Heart left ventricle (tissue), 16 donors: ENCODE results near the gene MACROD1. TPM values are rescaled to one million over a fixed set of nuclear protein-coding genes. Genes with fewer than 3 reads are reported as not detected.

Experiments
- ATAC-seq, 4 donors: fragments of 200-7000 bp; cut with Tn5 transposase; one replicate each; pipeline ENCODE4 v1.9.1; 2020 to 2022; ENCODE audit warnings: moderate library complexity in 4 of 4, mild to moderate bottlenecking in 3 of 4, moderate number of reproducible peaks in 1 of 4
- DNase-seq, 5 donors: peaks; one replicate each; pipeline ENCODE4 v3.0.0-alpha.2; 2020
- H3K27ac ChIP-seq, 12 donors: fragments of 200-600 bp; sonication (generic) in 4 of 12; one replicate each; pipeline versions ENCODE4 v1.5.0 to v1.8.0; 2016 to 2022; ENCODE audit warnings: mild to moderate bottlenecking in 2 of 12
- H3K27me3 ChIP-seq, 9 donors: fragments of 200-600 bp; sonication (generic) in 2 of 9; one replicate each; pipeline versions ENCODE4 v1.5.1 to v1.8.0; 2016 to 2022; ENCODE audit warnings: mild to moderate bottlenecking in 3 of 9
- H3K36me3 ChIP-seq, 9 donors: fragments of 200-600 bp; sonication (generic) in 2 of 9; one replicate each; pipeline versions ENCODE4 v1.5.0 to v1.8.0; 2018 to 2022; ENCODE audit warnings: mild to moderate bottlenecking in 2 of 9
- H3K4me1 ChIP-seq, 12 donors: fragments of 200-600 bp; sonication (generic) in 4 of 12; one replicate each; pipeline versions ENCODE4 v1.5.0 to v1.8.0; 2016 to 2022; ENCODE audit warnings: mild to moderate bottlenecking in 3 of 12
- H3K4me3 ChIP-seq, 12 donors: fragments of 200-600 bp; sonication (generic) in 4 of 12; one replicate each; pipeline versions ENCODE4 v1.5.0 to v1.8.0; 2017 to 2022; ENCODE audit warnings: mild to moderate bottlenecking in 9 of 12, moderate library complexity in 4 of 12
- H3K9me3 ChIP-seq, 12 donors: fragments of 200-600 bp; sonication (generic) in 4 of 12; one replicate each; pipeline versions ENCODE4 v1.5.0 to v1.8.0; 2016 to 2022; ENCODE audit warnings: mild to moderate bottlenecking in 1 of 12
- POLR2A ChIP-seq, 2 donors: fragments of 450-650 bp; IDR thresholded peaks; one replicate each; pipeline ENCODE4 v1.6.1; 2017; ENCODE audit warnings: antibody characterized with exemption in 2 of 2, mild to moderate bottlenecking in 2 of 2, moderate library complexity in 2 of 2
- WGBS, 4 donors: extraction: QIAGEN DNeasy Blood & Tissue Kit in 2 of 4; methylation state at CpG; one replicate each; pipeline versions ENCODE4 v1.1.5 to v1.1.7; 2013 to 2018; 5-methylcytosine and 5-hydroxymethylcytosine counted together
- intact Hi-C, 10 donors: fragments of 100-400 bp; cut with DNase I; formaldehyde crosslinking; loops; one replicate each; pipeline versions ENCODE4 v1.11.1 to v1.14.2; 2022
- polyA plus RNA-seq, 2 donors: library from polyadenylated mRNA; stranded (reverse); fragments of 200-250 nt; gene quantifications; one replicate each; pipeline ENCODE4 v1.2.3, GENCODE V29; 2013
- total RNA-seq, 9 donors: library from RNA; depleted of rRNA in 2 of 9; stranded (reverse); fragments of >200 nt in 2 of 9; fragmentation: NEBNext Ultra II Directional in 3 of 9; extraction: Animal tissue kit (Norgen Biotek cat#: 25700) in 3 of 9; gene quantifications; one replicate each; pipeline versions ENCODE4 v1.1.0 to v1.2.4, GENCODE V29; 2016 to 2023
- TF ChIP-seq, protein P1 (sequence below), 12 donors: fragments of 200-600 bp; sonication (generic) in 4 of 12; IDR thresholded peaks; one replicate each; pipeline versions ENCODE4 v1.5.0 to v1.8.0; 2018 to 2022; ENCODE audit warnings: antibody characterized with exemption in 12 of 12, mild to moderate bottlenecking in 5 of 12
- donor health status: ischemic (EF 13 %, LVEDD 7.1; RV severe dilation, severe dysfunction).
- donor health status: healthy with polysubstance abuse.
- donor health status: DM: no; HTN: yes; CAD: no.
- donor health status: DM: no; HTN: no; CAD: no.
- donor health status: ischemic (EF 25% LVEDD 6.9; RV normal size, moderate dysfunction).
- donor health status: ischemic (EF 25% LVEDD 5.7; RV mildly dilated, moderate dysfunction).
- donor health status: healthy.
- donor health status: DM: yes; HTN: yes; CAD: no.
- donor health status: ischemic (EF 35%, LVEDD 5.7; RV mildly dilated, moderate dysfunction).
- donor health status: nonischemic (EF 11% LVEDD 7.7; RV severe dilation, severe dysfunction).
- donor health status: DM: yes; HTN: yes; CAD: no.
- donor health status: PGD.
- donor health status: ischemic (EF 29% LVEDD 5.4; RV normal size, mild dysfunction).
- donor health status: nonischemic (EF 23%, LVEDD 6.1; RV moderate dilation, normal function).

MACROD1 gene
- total and polyA plus RNA-seq, 11 donors = 48.9 to 287 (median 116) TPM

DNA sequence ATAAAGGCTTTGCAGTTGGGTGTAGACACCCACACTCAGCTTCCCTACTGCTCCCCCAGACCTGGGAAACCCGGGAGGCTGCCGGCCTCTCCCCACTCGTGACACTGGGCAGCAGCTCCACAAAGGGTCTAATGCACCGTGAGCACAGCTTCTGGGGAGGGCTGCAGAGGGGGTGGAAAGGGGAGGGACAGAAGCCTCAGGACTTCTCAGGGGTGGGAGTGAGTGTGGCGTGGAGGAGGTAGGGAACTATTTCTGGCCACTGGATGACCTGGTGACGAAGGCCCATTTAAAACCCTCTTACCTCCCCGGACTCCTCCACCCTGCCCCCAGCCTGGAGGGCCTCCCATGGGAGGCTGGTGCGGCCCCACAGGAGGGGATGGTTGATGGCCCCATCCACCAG lies 56.6 kb downstream of the MACROD1 start:
- no peaks in the 10 kb centered on the region for H3K27me3 ChIP-seq
- no peaks in the 10 kb centered on the region for H3K36me3 ChIP-seq
- intact Hi-C loops = no loop called here
- no peak overlapping the region for H3K4me3 ChIP-seq
- H3K27ac ChIP-seq = no peak overlapping the region
- ATAC-seq (peak in 1 of 4 donors; percentile 18), DNase-seq (no peak)
- TF ChIP-seq, protein P1, sequence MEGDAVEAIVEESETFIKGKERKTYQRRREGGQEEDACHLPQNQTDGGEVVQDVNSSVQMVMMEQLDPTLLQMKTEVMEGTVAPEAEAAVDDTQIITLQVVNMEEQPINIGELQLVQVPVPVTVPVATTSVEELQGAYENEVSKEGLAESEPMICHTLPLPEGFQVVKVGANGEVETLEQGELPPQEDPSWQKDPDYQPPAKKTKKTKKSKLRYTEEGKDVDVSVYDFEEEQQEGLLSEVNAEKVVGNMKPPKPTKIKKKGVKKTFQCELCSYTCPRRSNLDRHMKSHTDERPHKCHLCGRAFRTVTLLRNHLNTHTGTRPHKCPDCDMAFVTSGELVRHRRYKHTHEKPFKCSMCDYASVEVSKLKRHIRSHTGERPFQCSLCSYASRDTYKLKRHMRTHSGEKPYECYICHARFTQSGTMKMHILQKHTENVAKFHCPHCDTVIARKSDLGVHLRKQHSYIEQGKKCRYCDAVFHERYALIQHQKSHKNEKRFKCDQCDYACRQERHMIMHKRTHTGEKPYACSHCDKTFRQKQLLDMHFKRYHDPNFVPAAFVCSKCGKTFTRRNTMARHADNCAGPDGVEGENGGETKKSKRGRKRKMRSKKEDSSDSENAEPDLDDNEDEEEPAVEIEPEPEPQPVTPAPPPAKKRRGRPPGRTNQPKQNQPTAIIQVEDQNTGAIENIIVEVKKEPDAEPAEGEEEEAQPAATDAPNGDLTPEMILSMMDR (IDR thresholded peaks at IDR 0.05) = no peak
- no peak for TF ChIP-seq POLR2A (IDR thresholded peaks at IDR 0.05)
- H3K9me3 ChIP-seq = no peaks in the 10 kb centered on the region
- H3K4me1 ChIP-seq = peaks cover 0 to 20% (median 0%) of the 10 kb centered on the region in 12 donors
- WGBS, 4 donors = 71 to 86% (median 80%) methylated on average over 6 to 8 of the region's 8 CpGs

GRCh38 chr11:64107303-64107702 lies 58.6 kb downstream of the MACROD1 start:
- DNase-seq = no peak
- no peak overlapping the region for H3K27ac ChIP-seq
- H3K9me3 ChIP-seq = no peaks in the 10 kb centered on the region
- intact Hi-C loops = no loop called here
- H3K36me3 ChIP-seq = no peaks in the 10 kb centered on the region
- TF ChIP-seq, protein P1 (IDR thresholded peaks at IDR 0.05) = no peak
- H3K4me1 ChIP-seq = peaks cover 0 to 20% (median 0%) of the 10 kb centered on the region in 12 donors
- H3K27me3 ChIP-seq = no peaks in the 10 kb centered on the region
- no peak overlapping the region for H3K4me3 ChIP-seq
- 81 to 97% (median 93%) methylated on average over 9 of the region's 9 CpGs for WGBS, 4 donors
- no peak for ATAC-seq

DNA sequence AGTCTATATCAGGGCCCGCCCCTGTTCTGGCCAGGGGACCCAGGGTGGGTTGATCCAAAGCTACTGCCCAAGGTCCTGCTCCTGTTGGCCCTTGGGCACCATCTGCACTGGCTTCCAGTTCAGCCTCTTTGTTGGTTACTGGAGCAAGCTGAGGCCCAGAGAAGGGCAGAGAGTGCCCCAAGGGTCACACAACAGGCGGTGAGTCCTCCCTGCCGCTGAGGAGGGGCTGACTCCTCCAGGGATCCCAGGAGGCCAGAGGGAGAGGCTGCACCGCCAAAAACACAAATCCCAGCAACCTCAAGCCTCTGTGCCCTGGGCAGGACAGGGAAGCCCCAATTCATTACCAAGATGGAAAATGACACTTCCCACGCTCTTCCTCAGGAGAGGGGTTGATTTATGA lies 61.3 kb downstream of the MACROD1 start:
- intact Hi-C loops = no loop called here
- Histone ChIP-seq H3K36me3 (no peaks in the 10 kb centered on the region), H3K9me3 (no peaks in the 10 kb centered on the region), H3K4me1 (peaks cover 0 to 10% (median 0%) of the 10 kb centered on the region in 12 donors), H3K27me3 (no peaks in the 10 kb centered on the region), H3K27ac (no peak overlapping the region), H3K4me3 (no peak overlapping the region)
- WGBS, 4 donors = 86 to 93% (median 89%) methylated on average over 4 to 5 of the region's 5 CpGs
- ATAC-seq = no peak
- TF ChIP-seq, protein P1 (IDR thresholded peaks at IDR 0.05) = no peak
- no peak for TF ChIP-seq POLR2A (IDR thresholded peaks at IDR 0.05)
- DNase-seq = no peak

DNA sequence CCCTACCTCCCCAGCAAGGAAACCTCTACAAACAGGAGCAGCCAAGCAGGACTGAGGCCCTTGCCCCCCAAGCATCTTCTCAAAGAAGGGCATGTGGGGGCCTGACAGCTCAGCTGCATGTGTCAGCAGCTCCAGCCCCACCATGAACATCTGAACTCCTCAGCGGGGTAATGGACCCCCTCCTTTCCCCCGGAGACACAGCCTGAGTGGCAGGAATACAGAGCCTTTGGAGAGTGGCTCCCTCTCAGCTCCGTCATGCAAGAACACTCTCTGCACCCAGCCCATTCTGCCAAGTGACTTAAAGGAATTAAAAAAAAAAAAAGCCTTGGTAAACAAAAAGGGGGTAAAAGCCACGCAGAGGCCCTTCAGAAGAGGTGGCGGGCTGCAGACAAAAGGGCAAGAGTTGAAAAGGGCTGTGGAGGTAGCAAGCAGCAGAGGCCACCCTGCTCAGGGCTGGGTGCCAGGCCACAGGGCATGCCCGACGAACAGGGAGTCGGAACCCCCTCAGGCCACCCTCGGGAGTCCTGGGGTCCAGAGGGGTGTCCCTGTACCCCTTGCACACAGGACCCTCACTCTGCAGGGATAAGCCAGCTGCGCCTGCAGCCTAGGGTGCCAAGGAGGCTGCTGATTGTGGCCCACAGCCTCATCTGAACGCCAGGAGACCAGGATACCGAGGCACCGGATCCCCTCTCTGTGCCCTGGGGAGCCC lies 62.5 kb downstream of the MACROD1 start:
- no peak overlapping the region for H3K27ac ChIP-seq
- H3K4me3 ChIP-seq = no peak overlapping the region
- no peaks in the 10 kb centered on the region for H3K9me3 ChIP-seq
- no peaks in the 10 kb centered on the region for H3K27me3 ChIP-seq
- peaks cover 0 to 10% (median 0%) of the 10 kb centered on the region in 12 donors for H3K4me1 ChIP-seq
- ATAC-seq (peak in 1 of 4 donors; percentile 12), DNase-seq (no peak)
- TF ChIP-seq POLR2A (IDR thresholded peaks at IDR 0.05) = no peak
- TF ChIP-seq, protein P1 (IDR thresholded peaks at IDR 0.05) = no peak
- H3K36me3 ChIP-seq = no peaks in the 10 kb centered on the region
- 85 to 93% (median 91%) methylated on average over 13 of the region's 13 CpGs for WGBS, 4 donors
- intact Hi-C loops = no loop called here
